Glutamatergic neuron (in vitro differentiated cells): ENCODE data around the gene CCDC9. TPM values are rescaled to one million over a fixed set of nuclear protein-coding genes. Genes with fewer than 3 reads are reported as not detected.

Source experiments
- DNase-seq: peaks from one replicate; pipeline ENCODE4 v3.0.0; 2022
- H3K27ac Mint-ChIP-seq: one replicate; pipeline ENCODE4 v1.8.0; 2020; ENCODE audit warnings: mild to moderate bottlenecking, mixed read lengths, inconsistent platforms; ENCODE audit not compliant: unreplicated experiment
- H3K27me3 Mint-ChIP-seq: one replicate; pipeline ENCODE4 v1.8.0; 2020; ENCODE audit warnings: mild to moderate bottlenecking, moderate library complexity, mixed read lengths, inconsistent platforms; ENCODE audit not compliant: unreplicated experiment
- H3K36me3 Mint-ChIP-seq: one replicate; pipeline ENCODE4 v1.8.0; 2020; ENCODE audit warnings: mild to moderate bottlenecking, mixed read lengths, inconsistent platforms; ENCODE audit not compliant: unreplicated experiment
- H3K4me1 Mint-ChIP-seq: one replicate; pipeline ENCODE4 v1.8.0; 2020; ENCODE audit warnings: mild to moderate bottlenecking, low read depth, mixed read lengths, inconsistent platforms; ENCODE audit not compliant: unreplicated experiment
- H3K4me3 Mint-ChIP-seq: one replicate; pipeline ENCODE4 v1.8.0; 2020; ENCODE audit warnings: mild to moderate bottlenecking, mixed read lengths, inconsistent platforms; ENCODE audit not compliant: unreplicated experiment
- H3K9me3 Mint-ChIP-seq: one replicate; pipeline ENCODE4 v1.8.0; 2020; ENCODE audit warnings: mild to moderate bottlenecking, moderate library complexity, mixed read lengths, inconsistent platforms; ENCODE audit not compliant: unreplicated experiment
- CTCF ChIP-seq: fragments of 200-600 bp; sonication (generic); IDR thresholded peaks from one replicate; pipeline ENCODE4 v1.5.0; 2021; ENCODE audit not compliant: partially characterized antibody, unreplicated experiment
- long read RNA-seq: library from polyadenylated mRNA; unstranded; transcript quantifications from one replicate; pipeline ENCODE4 v2.0.0, GENCODE V29; 2020; ENCODE audit not compliant: unreplicated experiment
- total RNA-seq: library from RNA; stranded (reverse); fragmentation: NEBNext Ultra II Directional; extraction: Animal tissue kit (Norgen Biotek cat#: 25700); gene quantifications from one replicate; pipeline ENCODE4 v1.2.1, GENCODE V29; 2021; ENCODE audit not compliant: unreplicated experiment

Gene CCDC9
- 16.8 TPM for total RNA-seq
- long read RNA-seq, partial matches to known transcripts: 1 of 2 reads
- long read RNA-seq, other reads (novel, unspliced or antisense): 0 of 2 reads

GRCh38 chr19:47255879-47256692 is at the start of gene CCDC9:
TSS of gene CCDC9 (plus strand) at chr19:47256525. CDS start at chr19:47258401, 1,876 bp downstream.
- Mint-ChIP-seq H3K27me3 (peaks cover 28% of the 10 kb centered on the region), H3K27ac (peak within 1 kb of the TSS; percentile 92), H3K9me3 (peaks cover 14% of the 10 kb centered on the region), H3K4me1 (peaks cover 10% of the 10 kb centered on the region), H3K4me3 (peak within 1 kb of the TSS; percentile 95), H3K36me3 (no peaks in the 10 kb centered on the region)
- no peak for TF ChIP-seq CTCF
- DNase-seq: peak; percentile 97

- Mint-ChIP-seq H3K4me3 (no peak overlapping the region), H3K27ac (peak overlapping the region; percentile 8), H3K4me1 (no peaks in the 10 kb centered on the region), H3K36me3 (no peaks in the 10 kb centered on the region), H3K27me3 (peaks cover 3% of the 10 kb centered on the region), H3K9me3 (no peaks in the 10 kb centered on the region)
- no peak for TF ChIP-seq CTCF
- DNase-seq: no peak
These were observed 46.8 kb upstream of the CCDC9 start for GRCh38 chr19:47209319-47210179.

GRCh38 chr19:47210180-47210490 is 46.2 kb upstream of the CCDC9 start:
- no peak for DNase-seq
- Mint-ChIP-seq H3K4me1 (no peaks in the 10 kb centered on the region), H3K9me3 (no peaks in the 10 kb centered on the region), H3K4me3 (no peak overlapping the region), H3K27ac (no peak overlapping the region), H3K36me3 (no peaks in the 10 kb centered on the region), H3K27me3 (peaks cover 3% of the 10 kb centered on the region)
- TF ChIP-seq CTCF: no peak

- H3K27me3 Mint-ChIP-seq: peaks cover 3% of the 10 kb centered on the region
- peak overlapping the region; percentile 1 for H3K27ac Mint-ChIP-seq
These were observed 45.5 kb upstream of the CCDC9 start for GRCh38 chr19:47210689-47211316.

More at GRCh38 chr19:47210689-47211316, 45.5 kb upstream of the CCDC9 start:
- no peaks in the 10 kb centered on the region for H3K36me3 Mint-ChIP-seq
- DNase-seq: peak; percentile 72
- H3K9me3 Mint-ChIP-seq: no peaks in the 10 kb centered on the region
- no peak overlapping the region for H3K4me3 Mint-ChIP-seq
- H3K4me1 Mint-ChIP-seq: no peaks in the 10 kb centered on the region
- peak; percentile 87 for TF ChIP-seq CTCF
